GM12878 (cell line): ENCODE data around the gene APCDD1L.

ENCODE experiments used
- NFYB ChIP-seq: IDR thresholded peaks from 2 replicates; pipeline ENCODE4 v1.6.1; 2011; ENCODE audit warnings: low read depth, mild to moderate bottlenecking, low read length, improper control_type of control experiment, moderate library complexity; ENCODE audit not compliant: insufficient read depth
- ZNF274 ChIP-seq: IDR thresholded peaks from one replicate; pipeline ENCODE4 v1.8.0; 2011; ENCODE audit not compliant: insufficient read length, insufficient read depth

DNA sequence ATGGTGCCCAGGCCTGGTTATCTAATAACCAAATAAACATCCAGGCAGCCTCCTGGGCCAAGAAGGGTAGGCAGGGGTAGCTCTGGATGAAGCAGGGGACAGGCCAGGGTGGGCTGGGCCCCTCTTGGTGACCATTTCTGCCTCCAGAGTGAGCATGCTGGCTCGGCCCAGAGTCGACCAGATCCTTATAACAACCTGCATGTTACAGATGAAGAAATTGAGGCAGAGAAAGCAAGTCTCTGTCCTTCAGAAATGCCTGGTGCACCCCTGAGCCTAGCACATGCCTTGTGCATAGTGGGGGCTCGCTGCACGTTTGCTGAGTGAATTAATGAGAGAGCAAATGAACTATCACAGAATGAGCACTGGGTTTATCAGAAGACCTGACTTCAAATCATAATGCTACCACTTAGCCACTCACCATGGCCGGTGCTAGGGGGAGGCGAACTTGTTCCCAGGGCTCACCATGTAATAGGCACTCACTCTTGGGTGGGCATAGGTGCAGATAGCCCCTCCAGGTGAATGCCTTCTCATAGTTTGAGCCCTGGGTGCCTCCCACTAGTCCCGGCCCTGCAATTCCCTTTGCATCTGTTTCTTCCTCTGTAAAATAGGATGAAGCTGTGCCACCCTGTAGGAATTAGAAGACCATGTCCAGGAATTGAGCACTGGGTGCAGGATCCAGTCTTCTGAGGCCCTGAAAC is 3.8 kb upstream of the APCDD1L start:
- TF ChIP-seq NFYB (no peak), ZNF274 (no peak)
